HG02852 (cell line): Measurements from ENCODE around the gene C6orf15.
"Not testable (repeated sequence)": the region's sequence is repeated elsewhere in the genome, so short reads cannot be mapped to it uniquely, and the experiment has no call there.

Source experiments
- ATAC-seq: cut with Tn5 transposase; IDR thresholded peaks from one replicate; pipeline ENCODE4 v1.9.1; 2021; ENCODE audit warnings: mild to moderate bottlenecking, moderate library complexity; ENCODE audit not compliant: unreplicated experiment

The C6orf15 gene

DNA sequence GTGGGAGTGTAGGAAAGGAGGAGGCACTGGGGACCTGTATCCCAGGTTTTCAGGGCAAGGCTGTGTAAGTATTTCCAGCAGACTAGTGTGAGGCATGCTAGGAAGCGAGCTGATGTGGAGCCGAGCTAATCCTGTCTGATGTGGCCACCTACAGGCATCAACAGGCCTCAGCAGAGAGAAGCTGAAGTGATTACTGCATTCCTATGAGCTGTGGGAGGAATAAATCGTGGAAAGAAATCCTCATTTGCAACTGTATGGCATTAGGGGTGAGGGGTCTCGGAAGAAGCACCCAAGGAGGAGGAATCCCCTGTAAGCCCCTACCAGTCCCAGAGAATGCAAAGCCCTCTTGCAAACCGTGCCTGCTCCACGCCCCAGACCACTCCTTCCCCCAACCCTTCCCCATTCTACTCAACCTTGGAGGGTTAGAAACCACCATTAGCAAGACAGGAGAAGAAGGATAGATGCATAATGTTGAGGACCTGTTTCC lies 41.6 kb downstream of the C6orf15 start:
- no peak for ATAC-seq

DNA sequence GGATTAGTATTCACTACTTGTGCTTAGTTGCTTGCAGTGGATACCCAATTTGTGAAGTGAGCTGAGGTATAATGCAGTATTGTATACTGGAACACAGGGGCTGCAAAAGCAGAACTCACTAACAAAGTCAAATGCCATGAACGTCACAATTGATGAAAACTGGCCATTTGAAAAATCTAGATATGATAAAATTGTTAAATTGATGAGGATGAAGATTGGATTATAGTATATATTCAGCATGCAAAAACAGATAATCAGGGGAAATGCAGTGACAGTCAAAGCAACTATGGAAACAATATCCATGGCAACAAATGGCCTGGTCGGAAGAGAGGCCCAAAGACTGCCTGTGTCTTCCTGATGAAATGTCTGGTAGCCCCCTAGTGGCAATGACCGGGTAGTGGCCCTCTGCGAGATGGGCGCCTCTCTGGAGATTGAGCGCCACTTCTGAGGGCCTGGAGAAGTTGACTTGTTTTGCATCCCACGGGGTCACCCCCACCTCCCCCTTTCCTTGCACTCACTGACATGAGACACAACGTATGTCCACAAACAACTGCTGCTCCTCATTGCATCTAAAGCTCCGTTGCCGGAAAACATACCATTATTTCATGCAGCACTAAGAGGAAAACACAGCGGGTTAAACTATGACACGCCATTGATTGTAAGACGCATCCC lies 43.6 kb downstream of the C6orf15 start:
- ATAC-seq = no peak

DNA sequence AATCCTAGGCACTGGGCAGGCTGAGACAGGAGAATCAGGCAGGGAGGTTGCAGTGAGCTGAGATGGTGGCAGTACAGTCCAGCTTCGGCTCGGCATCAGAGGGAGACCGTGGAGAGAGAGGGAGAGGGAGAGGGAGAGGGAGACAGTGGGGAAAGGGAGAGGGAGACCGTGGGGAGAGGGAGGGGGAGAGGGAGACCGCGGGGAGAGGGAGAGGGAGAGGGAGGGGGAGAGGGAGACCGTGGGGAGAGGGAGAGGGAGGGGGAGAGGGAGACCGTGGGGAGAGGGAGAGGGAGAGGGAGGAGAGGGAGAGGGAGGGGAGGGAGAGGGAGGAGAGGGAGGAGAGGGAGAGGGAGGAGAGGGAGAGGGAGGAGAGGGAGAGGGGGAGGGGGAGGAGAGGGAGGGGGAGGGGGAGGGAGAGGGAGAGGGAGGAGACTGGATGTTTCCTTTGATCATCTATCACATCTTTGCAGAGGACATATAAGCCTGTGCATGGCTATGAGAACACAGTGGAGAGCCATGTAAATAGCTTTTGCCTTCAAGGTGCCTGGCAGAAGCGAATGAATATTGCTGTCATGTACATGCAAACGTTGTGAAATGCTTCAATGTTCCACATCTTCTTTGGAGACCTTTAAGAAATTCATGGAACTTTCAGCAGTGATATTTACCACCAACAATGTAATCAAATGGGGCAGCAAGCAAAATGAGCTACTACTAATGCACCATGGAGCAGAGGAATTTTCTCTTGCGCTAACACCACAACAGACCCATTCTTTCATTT lies 44.3 kb downstream of the C6orf15 start:
- ATAC-seq = not testable (repeated sequence)

DNA sequence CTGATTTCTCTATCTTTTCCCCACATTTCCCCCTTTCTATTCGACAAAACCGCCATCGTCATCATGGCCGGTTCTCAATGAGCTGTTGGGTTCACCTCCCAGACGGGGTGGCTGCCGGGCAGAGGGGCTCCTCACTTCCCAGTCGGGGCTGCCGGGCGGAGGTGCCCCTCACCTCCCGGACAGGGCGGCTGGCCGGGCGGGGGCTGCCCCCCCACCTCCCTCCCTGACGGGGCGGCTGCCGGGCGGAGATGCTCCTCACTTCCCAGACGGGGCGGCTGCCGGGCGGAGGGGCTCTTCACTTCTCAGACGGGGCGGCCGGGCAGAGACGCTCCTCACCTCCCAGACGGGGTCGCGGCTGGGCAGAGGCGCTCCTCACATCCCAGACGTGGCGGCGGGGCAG lies 45.3 kb downstream of the C6orf15 start:
- ATAC-seq = not testable (repeated sequence)

DNA sequence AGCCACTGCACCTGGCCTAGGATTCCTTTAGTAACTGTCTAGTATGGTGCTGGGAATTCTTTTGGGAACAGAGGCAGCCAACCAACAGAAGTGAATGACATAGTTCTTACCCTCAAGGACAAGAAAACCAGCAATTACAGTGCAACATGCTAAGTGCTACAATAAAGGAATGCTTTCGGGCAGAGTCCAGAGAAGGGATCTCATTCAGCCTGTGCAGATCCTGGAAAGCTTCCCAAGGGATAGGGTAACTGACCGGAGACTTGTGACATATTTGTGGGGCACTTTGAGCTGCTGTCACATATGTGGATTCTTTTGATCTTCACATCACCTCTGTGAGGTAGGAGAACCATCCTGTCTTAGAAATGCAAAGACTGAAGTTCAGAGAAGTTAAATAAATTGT lies 46.8 kb downstream of the C6orf15 start:
- no peak for ATAC-seq

DNA sequence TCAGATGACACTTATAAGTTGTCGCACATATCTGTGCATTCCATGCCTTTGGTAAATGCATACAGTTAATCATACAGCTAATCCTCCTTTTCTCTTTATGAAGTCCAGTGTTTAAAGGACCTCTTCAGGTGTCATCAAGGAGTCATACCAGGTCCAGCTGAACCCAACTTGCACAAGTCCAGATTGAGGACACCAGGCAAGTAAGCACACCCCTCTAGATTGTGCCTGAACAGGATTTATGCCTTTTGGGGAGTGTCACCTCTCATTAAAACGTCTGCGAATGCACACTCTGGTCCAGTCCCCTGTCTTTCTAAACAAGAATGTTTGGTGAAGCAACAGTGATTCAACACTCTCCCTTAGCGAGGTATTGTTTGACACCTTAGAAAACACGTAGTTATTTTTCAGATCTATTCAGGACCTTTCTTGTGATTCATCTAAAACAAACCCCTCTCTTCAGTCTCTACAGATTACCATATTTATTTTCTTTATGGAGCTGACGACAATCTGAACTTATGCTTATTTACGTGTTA lies 48.4 kb downstream of the C6orf15 start:
- ATAC-seq = no peak
